ENCODE measurements around the gene PHACTR3. TPM values are rescaled to one million over a fixed set of nuclear protein-coding genes. Genes with fewer than 3 reads are reported as not detected.
A peak's percentile ranks its signal among the peaks of the same experiment; 100 is the strongest.

PHACTR3 gene
- polyA plus RNA-seq, 2 of the 4 experiments (the other 2 are of a cell fraction) = not detected

- H3K4me2 ChIP-seq = no peak overlapping the region
- peak in 1 of 2 experiments; percentile 37; a peak in 3 of 6 replicates for ATAC-seq
- 3% methylated on average over 10 of the region's 10 CpGs for WGBS (ENCODE audit: missing lambda C conversion rate)
- no peak for DNase-seq (ENCODE audit: low read depth in 1 of 2, low spot score in 1 of 2)
- H3K27ac ChIP-seq = no peak overlapping the region
- CTCF ChIA-PET = interaction anchor here (3.9 to 10.5 kb wide), 2 partner anchors 155 to 182 kb away, joined by 37 to 118 read pairs; no protein-coding TSS in a partner anchor
- TF ChIP-seq RCOR1 (IDR thresholded peaks at IDR 0.05; ENCODE audit: low read depth, low read length) (no peak), HES2 (IDR thresholded peaks at IDR 0.05) (no peak)
- POLR2A ChIA-PET = no interaction called here
- no peaks in the 10 kb centered on the region for H3K4me1 ChIP-seq
- no peaks in the 10 kb centered on the region for H3K9me3 ChIP-seq
- FAIRE-seq = no peak
- H3K4me3 ChIP-seq = no peak overlapping the region
Observed at GRCh38 chr20:59753836-59754235, 149.5 kb downstream of the PHACTR3 start.

GRCh38 chr20:59754551-59754950, 150.2 kb downstream of the PHACTR3 start:
- no peak for DNase-seq (ENCODE audit: low read depth in 1 of 2, low spot score in 1 of 2)
- CTCF ChIA-PET = interaction anchor here (0.6 to 10.5 kb wide), 3 partner anchors 155 to 248 kb away, joined by 3 to 118 read pairs (median 4); no protein-coding TSS in a partner anchor
- Histone ChIP-seq H3K4me3 (no peak overlapping the region), H3K4me2 (no peak overlapping the region), H3K27ac (no peak overlapping the region), H3K4me1 (no peaks in the 10 kb centered on the region), H3K9me3 (no peaks in the 10 kb centered on the region)
- WGBS (ENCODE audit: missing lambda C conversion rate) = 1% methylated on average over 9 of the region's 9 CpGs
- ATAC-seq = no peak
- no peak for TF ChIP-seq CHD4 (IDR thresholded peaks at IDR 0.05; ENCODE audit: borderline replicate concordance)
- TF ChIP-seq USF2 (IDR thresholded peaks at IDR 0.05) = no peak
- TF ChIP-seq FOSL2 (IDR thresholded peaks at IDR 0.05) = no peak
- no peak for TF ChIP-seq FOSL2 (CRISPR knock-in tag; IDR thresholded peaks at IDR 0.05)
- TF ChIP-seq KDM1A (IDR thresholded peaks at IDR 0.05; ENCODE audit: low read depth) = no peak
- no peak for TF ChIP-seq ATOH8 (CRISPR knock-in tag; IDR thresholded peaks at IDR 0.05; ENCODE audit: low read depth)
- POLR2A ChIA-PET = no interaction called here
- no peak for FAIRE-seq

GRCh38 chr20:59756241-59756640, 151.9 kb downstream of the PHACTR3 start:
- WGBS (ENCODE audit: missing lambda C conversion rate) = 45% methylated on average over 16 of the region's 18 CpGs
- no peak for ATAC-seq
- CTCF ChIA-PET = interaction anchor here (1.5 to 2.6 kb wide), 2 partner anchors 9 to 185 kb away, joined by 4 to 7 read pairs; no protein-coding TSS in a partner anchor

More at GRCh38 chr20:59756241-59756640, 151.9 kb downstream of the PHACTR3 start:
- FAIRE-seq = no peak
- no peak overlapping the region for H3K4me3 ChIP-seq
- H3K4me1 ChIP-seq = no peaks in the 10 kb centered on the region
- no peak for DNase-seq (ENCODE audit: low read depth in 1 of 2, low spot score in 1 of 2)
- no peak overlapping the region for H3K27ac ChIP-seq
- POLR2A ChIA-PET = no interaction called here
- no peak overlapping the region for H3K4me2 ChIP-seq
- TF ChIP-seq CEBPB (IDR thresholded peaks at IDR 0.05) = no peak
- TF ChIP-seq HOXA7 (CRISPR knock-in tag; IDR thresholded peaks at IDR 0.05) = no peak
- no peak for TF ChIP-seq FOSB (CRISPR knock-in tag; IDR thresholded peaks at IDR 0.05)
- no peak for TF ChIP-seq RNF2 (IDR thresholded peaks at IDR 0.05; ENCODE audit: borderline replicate concordance, low read depth)
- no peak for TF ChIP-seq EP300 (IDR thresholded peaks at IDR 0.05)
- TF ChIP-seq EHMT2 (IDR thresholded peaks at IDR 0.05; ENCODE audit: low read depth) = no peak
- TF ChIP-seq RFX5 (IDR thresholded peaks at IDR 0.05) = no peak
- TF ChIP-seq CTCF (IDR thresholded peaks at IDR 0.05) = no peak
- no peak for TF ChIP-seq ATOH8 (CRISPR knock-in tag; IDR thresholded peaks at IDR 0.05; ENCODE audit: low read depth)
- no peak for TF ChIP-seq TFCP2L1 (CRISPR knock-in tag; IDR thresholded peaks at IDR 0.05)
- TF ChIP-seq RAD21 (conservative IDR thresholded peaks at IDR 0.05 in 1 of 2, IDR thresholded peaks at IDR 0.05 in 1 of 2) = no peak
- no peak for TF ChIP-seq SMC3 (IDR thresholded peaks at IDR 0.05)
- no peak for TF ChIP-seq HES2 (IDR thresholded peaks at IDR 0.05)
- no peak for TF ChIP-seq SREBF2 (IDR thresholded peaks at IDR 0.05)
- TF ChIP-seq HEYL (CRISPR knock-in tag; IDR thresholded peaks at IDR 0.05) = no peak
- no peak for TF ChIP-seq USF2 (IDR thresholded peaks at IDR 0.05)
- no peak for TF ChIP-seq TP53 (CRISPR knock-in tag; IDR thresholded peaks at IDR 0.05)
- H3K9me3 ChIP-seq = no peaks in the 10 kb centered on the region

Data from A549 (cell line).